Measurements from ENCODE around the gene ITGB1. TPM values are rescaled to one million over a fixed set of nuclear protein-coding genes. Genes with fewer than 3 reads are reported as not detected.
"Not testable (repeated sequence)": the region's sequence is repeated elsewhere in the genome, so short reads cannot be mapped to it uniquely, and the experiment has no call there.

ITGB1 gene
- total and polyA plus RNA-seq, 2 donors = 102 to 157 TPM

DNA sequence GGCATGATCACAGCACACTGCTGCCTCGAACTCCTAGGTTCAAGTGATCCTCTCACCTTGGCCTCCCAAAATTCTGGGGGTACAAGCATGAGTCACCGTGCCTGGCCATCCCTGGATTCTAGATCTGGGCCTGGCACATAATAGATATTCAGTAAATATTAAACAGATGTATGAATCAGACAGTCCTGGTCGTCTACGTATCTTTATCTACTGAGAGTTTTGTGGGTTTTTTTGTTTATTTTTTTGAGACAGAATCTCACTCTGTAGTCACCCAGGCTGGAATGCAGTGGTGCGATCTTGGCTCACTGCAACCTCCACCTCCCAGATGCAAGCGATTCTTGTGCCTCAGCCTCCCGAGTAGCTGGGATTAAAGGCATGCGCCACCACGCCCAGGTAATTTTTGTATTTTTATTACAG lies 24.3 kb upstream of the ITGB1 start:
- Histone ChIP-seq H3K9me3 (ENCODE audit: control insufficient read depth in 2 of 2, insufficient read depth in 1 of 2, low read length in 1 of 2) (no peaks in the 10 kb centered on the region), H3K27ac (ENCODE audit: low read depth in 1 of 2, low read length in 1 of 2) (peak overlapping the region in 1 of 2 donors; percentile 80), H3K27me3 (ENCODE audit: control insufficient read depth in 2 of 2, insufficient read depth in 1 of 2, low read length in 1 of 2) (no peaks in the 10 kb centered on the region), H3K36me3 (ENCODE audit: control insufficient read depth in 2 of 2, insufficient read depth in 2 of 2, low read length in 1 of 2) (no peaks in the 10 kb centered on the region), H3K4me1 (ENCODE audit: control insufficient read depth in 2 of 2, insufficient read depth in 2 of 2, low read length in 2 of 2) (peaks cover 5 to 17% of the 10 kb centered on the region in 2 donors), H3K4me3 (ENCODE audit: low read length in 2 of 2) (no peak overlapping the region)
- no peak for DNase-seq (ENCODE audit: low read depth in 6 of 9, low spot score in 9 of 9)
- 96% methylated on average over 9 of the region's 9 CpGs for WGBS

- H3K27me3 ChIP-seq (ENCODE audit: control insufficient read depth in 2 of 2, insufficient read depth in 1 of 2, low read length in 1 of 2) = no peaks in the 10 kb centered on the region
- H3K36me3 ChIP-seq (ENCODE audit: control insufficient read depth in 2 of 2, insufficient read depth in 2 of 2, low read length in 1 of 2) = no peaks in the 10 kb centered on the region
- H3K9me3 ChIP-seq (ENCODE audit: control insufficient read depth in 2 of 2, insufficient read depth in 1 of 2, low read length in 1 of 2) = no peaks in the 10 kb centered on the region
- peak in 2 of 9 donors; percentile 32 to 55 for DNase-seq (ENCODE audit: low read depth in 6 of 9, low spot score in 9 of 9)
- WGBS = 67% methylated on average over 4 of the region's 4 CpGs
- peak overlapping the region; percentile 73 to 80 for H3K27ac ChIP-seq (ENCODE audit: low read depth in 1 of 2, low read length in 1 of 2)
- no peak overlapping the region for H3K4me3 ChIP-seq (ENCODE audit: low read length in 2 of 2)
- peaks cover 5 to 17% of the 10 kb centered on the region in 2 donors for H3K4me1 ChIP-seq (ENCODE audit: control insufficient read depth in 2 of 2, insufficient read depth in 2 of 2, low read length in 2 of 2)
Measured at GRCh38 chr10:32981760-32982159, 23.7 kb upstream of the ITGB1 start.

- H3K27ac ChIP-seq (ENCODE audit: low read depth in 1 of 2, low read length in 1 of 2) = peak overlapping the region; percentile 80 to 86
- H3K4me1 ChIP-seq (ENCODE audit: control insufficient read depth in 2 of 2, insufficient read depth in 2 of 2, low read length in 2 of 2) = peaks cover 5 to 17% of the 10 kb centered on the region in 2 donors
- WGBS = 22% methylated on average over 38 of the region's 38 CpGs
Measured at GRCh38 chr10:32980558-32981468, 22.8 kb upstream of the ITGB1 start.

GRCh38 chr10:32980242-32980557 lies 22.2 kb upstream of the ITGB1 start:
- H3K9me3 ChIP-seq (ENCODE audit: control insufficient read depth in 2 of 2, insufficient read depth in 1 of 2, low read length in 1 of 2) = no peaks in the 10 kb centered on the region
- no peak for DNase-seq (ENCODE audit: low read depth in 6 of 9, low spot score in 9 of 9)
- H3K27ac ChIP-seq (ENCODE audit: low read depth in 1 of 2, low read length in 1 of 2) = peak overlapping the region; percentile 54 to 80
- H3K27me3 ChIP-seq (ENCODE audit: control insufficient read depth in 2 of 2, insufficient read depth in 1 of 2, low read length in 1 of 2) = no peaks in the 10 kb centered on the region
- no peaks in the 10 kb centered on the region for H3K36me3 ChIP-seq (ENCODE audit: control insufficient read depth in 2 of 2, insufficient read depth in 2 of 2, low read length in 1 of 2)
- peaks cover 5 to 17% of the 10 kb centered on the region in 2 donors for H3K4me1 ChIP-seq (ENCODE audit: control insufficient read depth in 2 of 2, insufficient read depth in 2 of 2, low read length in 2 of 2)
- H3K4me3 ChIP-seq (ENCODE audit: low read length in 2 of 2) = peak overlapping the region; percentile 49 to 67
- WGBS = 3% methylated on average over 6 of the region's 6 CpGs

More at GRCh38 chr10:32980558-32981468, 22.8 kb upstream of the ITGB1 start:
- Histone ChIP-seq H3K9me3 (ENCODE audit: control insufficient read depth in 2 of 2, insufficient read depth in 1 of 2, low read length in 1 of 2) (no peaks in the 10 kb centered on the region), H3K36me3 (ENCODE audit: control insufficient read depth in 2 of 2, insufficient read depth in 2 of 2, low read length in 1 of 2) (no peaks in the 10 kb centered on the region), H3K27me3 (ENCODE audit: control insufficient read depth in 2 of 2, insufficient read depth in 1 of 2, low read length in 1 of 2) (no peaks in the 10 kb centered on the region), H3K4me3 (ENCODE audit: low read length in 2 of 2) (peak overlapping the region; percentile 49 to 67)
- DNase-seq (ENCODE audit: low read depth in 6 of 9, low spot score in 9 of 9) = peak in 8 of 9 donors; percentile 62 to 88 (median 74)

DNA sequence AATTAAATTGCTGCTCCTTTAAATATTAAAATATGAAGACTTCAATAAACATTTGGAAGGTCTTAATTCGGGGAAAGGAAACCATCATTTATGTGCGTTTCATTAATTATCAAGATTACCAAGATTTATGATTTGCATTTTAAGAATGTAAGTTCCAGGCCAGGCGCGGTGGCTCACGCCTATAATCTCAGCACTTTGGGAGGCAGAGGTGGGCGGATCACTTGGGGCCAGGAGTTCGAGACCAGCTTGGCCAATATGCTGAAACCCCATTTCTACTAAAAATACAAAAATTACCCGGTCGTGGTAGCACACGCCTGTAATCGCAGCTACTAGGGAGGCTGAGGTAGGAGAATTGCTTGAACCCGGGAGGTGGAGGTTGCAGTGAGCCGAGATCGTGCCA lies 21.7 kb upstream of the ITGB1 start:
- not testable (repeated sequence) for H3K27me3 ChIP-seq (ENCODE audit: control insufficient read depth in 2 of 2, insufficient read depth in 1 of 2, low read length in 1 of 2); H3K36me3 ChIP-seq (ENCODE audit: control insufficient read depth in 2 of 2, insufficient read depth in 2 of 2, low read length in 1 of 2); H3K9me3 ChIP-seq (ENCODE audit: control insufficient read depth in 2 of 2, insufficient read depth in 1 of 2, low read length in 1 of 2); DNase-seq (ENCODE audit: low read depth in 6 of 9, low spot score in 9 of 9); H3K27ac ChIP-seq (ENCODE audit: low read depth in 1 of 2, low read length in 1 of 2)
- peaks cover 5 to 17% of the 10 kb centered on the region in 2 donors for H3K4me1 ChIP-seq (ENCODE audit: control insufficient read depth in 2 of 2, insufficient read depth in 2 of 2, low read length in 2 of 2)
- 98% methylated on average over 14 of the region's 14 CpGs for WGBS
- peak overlapping the region in 1 of 2 donors; percentile 49 for H3K4me3 ChIP-seq (ENCODE audit: low read length in 2 of 2)

- DNase-seq (ENCODE audit: low read depth in 6 of 9, low spot score in 9 of 9) = no peak
- WGBS = 97% methylated on average over 3 of the region's 3 CpGs
- no peak overlapping the region for H3K4me3 ChIP-seq (ENCODE audit: low read length in 2 of 2)
- H3K27me3 ChIP-seq (ENCODE audit: control insufficient read depth in 2 of 2, insufficient read depth in 1 of 2, low read length in 1 of 2) = no peaks in the 10 kb centered on the region
- H3K36me3 ChIP-seq (ENCODE audit: control insufficient read depth in 2 of 2, insufficient read depth in 2 of 2, low read length in 1 of 2) = no peaks in the 10 kb centered on the region
- H3K27ac ChIP-seq (ENCODE audit: low read depth in 1 of 2, low read length in 1 of 2) = no peak overlapping the region
- peaks cover 5 to 17% of the 10 kb centered on the region in 2 donors for H3K4me1 ChIP-seq (ENCODE audit: control insufficient read depth in 2 of 2, insufficient read depth in 2 of 2, low read length in 2 of 2)
- no peaks in the 10 kb centered on the region for H3K9me3 ChIP-seq (ENCODE audit: control insufficient read depth in 2 of 2, insufficient read depth in 1 of 2, low read length in 1 of 2)
Measured at GRCh38 chr10:32979041-32979440, 21.0 kb upstream of the ITGB1 start.

GRCh38 chr10:32977846-32978809 lies 20.1 kb upstream of the ITGB1 start:
- not testable (repeated sequence) for H3K27me3 ChIP-seq (ENCODE audit: control insufficient read depth in 2 of 2, insufficient read depth in 1 of 2, low read length in 1 of 2); H3K36me3 ChIP-seq (ENCODE audit: control insufficient read depth in 2 of 2, insufficient read depth in 2 of 2, low read length in 1 of 2); H3K27ac ChIP-seq (ENCODE audit: low read depth in 1 of 2, low read length in 1 of 2); DNase-seq (ENCODE audit: low read depth in 6 of 9, low spot score in 9 of 9); H3K9me3 ChIP-seq (ENCODE audit: control insufficient read depth in 2 of 2, insufficient read depth in 1 of 2, low read length in 1 of 2); H3K4me3 ChIP-seq (ENCODE audit: low read length in 2 of 2)
- peaks cover 5 to 17% of the 10 kb centered on the region in 2 donors for H3K4me1 ChIP-seq (ENCODE audit: control insufficient read depth in 2 of 2, insufficient read depth in 2 of 2, low read length in 2 of 2)
- WGBS = 97% methylated on average over 4 of the region's 4 CpGs

- Histone ChIP-seq H3K27me3 (ENCODE audit: control insufficient read depth in 2 of 2, insufficient read depth in 1 of 2, low read length in 1 of 2) (no peaks in the 10 kb centered on the region), H3K36me3 (ENCODE audit: control insufficient read depth in 2 of 2, insufficient read depth in 2 of 2, low read length in 1 of 2) (no peaks in the 10 kb centered on the region), H3K27ac (ENCODE audit: low read depth in 1 of 2, low read length in 1 of 2) (no peak overlapping the region), H3K4me3 (ENCODE audit: low read length in 2 of 2) (no peak overlapping the region), H3K9me3 (ENCODE audit: control insufficient read depth in 2 of 2, insufficient read depth in 1 of 2, low read length in 1 of 2) (no peaks in the 10 kb centered on the region), H3K4me1 (ENCODE audit: control insufficient read depth in 2 of 2, insufficient read depth in 2 of 2, low read length in 2 of 2) (peaks cover 7 to 20% of the 10 kb centered on the region in 2 donors)
- no peak for DNase-seq (ENCODE audit: low read depth in 6 of 9, low spot score in 9 of 9)
- WGBS = 98% methylated on average over 3 of the region's 3 CpGs
Measured at GRCh38 chr10:32976338-32976737, 18.3 kb upstream of the ITGB1 start.

GRCh38 chr10:32972929-32973328 lies 14.9 kb upstream of the ITGB1 start:
- no peaks in the 10 kb centered on the region for H3K9me3 ChIP-seq (ENCODE audit: control insufficient read depth in 2 of 2, insufficient read depth in 1 of 2, low read length in 1 of 2)
- no peak overlapping the region for H3K4me3 ChIP-seq (ENCODE audit: low read length in 2 of 2)
- H3K36me3 ChIP-seq (ENCODE audit: control insufficient read depth in 2 of 2, insufficient read depth in 2 of 2, low read length in 1 of 2) = no peaks in the 10 kb centered on the region
- H3K27ac ChIP-seq (ENCODE audit: low read depth in 1 of 2, low read length in 1 of 2) = no peak overlapping the region
- H3K27me3 ChIP-seq (ENCODE audit: control insufficient read depth in 2 of 2, insufficient read depth in 1 of 2, low read length in 1 of 2) = no peaks in the 10 kb centered on the region
- DNase-seq (ENCODE audit: low read depth in 6 of 9, low spot score in 9 of 9) = no peak
- H3K4me1 ChIP-seq (ENCODE audit: control insufficient read depth in 2 of 2, insufficient read depth in 2 of 2, low read length in 2 of 2) = peaks cover 3 to 9% of the 10 kb centered on the region in 2 donors
